Ammon's horn (tissue), 1 donor: ENCODE results near the gene EGLN2.
"Not testable (repeated sequence)": the region's sequence is repeated elsewhere in the genome, so short reads cannot be mapped to it uniquely, and the experiment has no call there.

Source experiments
- DNase-seq: peaks from one replicate; pipeline ENCODE4 v3.0.0-alpha.2; 2016; ENCODE audit warnings: low spot score

Gene EGLN2

DNA sequence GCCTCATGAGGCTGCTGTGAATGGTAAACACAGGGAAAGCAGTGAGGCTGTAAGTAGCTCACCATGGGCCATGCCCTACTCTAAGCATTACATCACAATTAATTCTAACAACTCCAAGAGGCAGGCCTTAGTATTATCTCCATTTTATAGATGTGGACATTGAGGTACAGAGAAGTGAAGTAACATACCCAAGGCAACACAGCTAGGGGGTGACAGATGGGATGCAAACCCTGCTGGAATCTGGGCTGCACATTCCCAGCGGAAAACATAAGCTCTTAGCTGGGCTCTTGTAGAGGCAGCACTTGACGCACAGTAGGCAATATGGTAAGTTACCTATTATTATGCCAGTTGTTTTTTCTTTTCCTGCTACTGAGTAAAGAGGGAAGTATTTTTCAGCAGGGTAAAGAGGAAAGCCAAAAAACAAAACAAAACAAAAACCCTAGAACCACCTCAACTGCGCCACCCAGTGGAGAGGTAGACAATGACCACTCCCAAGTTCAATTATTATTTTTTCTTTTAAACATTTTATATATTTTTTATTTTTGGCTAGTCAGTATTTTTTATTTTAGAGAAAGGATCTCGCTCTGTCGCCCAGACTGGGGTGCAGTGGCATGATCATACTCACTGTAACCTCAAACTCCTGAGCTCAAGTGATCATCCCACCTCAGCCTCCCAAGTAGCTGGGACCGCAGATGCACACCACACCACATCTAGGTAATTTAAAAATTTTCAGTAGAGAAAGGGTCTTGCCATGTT is 20.7 kb downstream of the EGLN2 start:
- peak; percentile 53 for DNase-seq

DNA sequence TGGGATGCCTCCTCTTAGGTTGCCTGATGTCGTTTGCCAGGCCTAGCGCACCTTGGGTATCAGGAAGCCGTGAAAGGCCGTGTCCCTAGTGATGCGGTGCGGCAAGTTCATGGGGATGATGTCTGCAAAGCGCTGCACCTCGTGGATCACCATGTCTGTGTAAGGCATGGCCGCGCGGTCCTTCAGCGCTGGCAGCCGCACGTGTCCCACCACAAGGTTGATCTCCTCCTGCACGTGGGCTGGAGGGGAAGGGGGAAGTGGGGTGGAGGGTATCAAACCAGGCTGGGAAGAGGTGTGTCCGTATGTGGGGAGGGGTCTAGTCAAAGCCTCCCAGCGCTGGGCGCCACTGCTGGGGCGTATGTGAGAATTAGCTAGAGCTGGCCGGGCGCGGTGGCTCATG is 23.2 kb downstream of the EGLN2 start:
- no peak for DNase-seq

DNA sequence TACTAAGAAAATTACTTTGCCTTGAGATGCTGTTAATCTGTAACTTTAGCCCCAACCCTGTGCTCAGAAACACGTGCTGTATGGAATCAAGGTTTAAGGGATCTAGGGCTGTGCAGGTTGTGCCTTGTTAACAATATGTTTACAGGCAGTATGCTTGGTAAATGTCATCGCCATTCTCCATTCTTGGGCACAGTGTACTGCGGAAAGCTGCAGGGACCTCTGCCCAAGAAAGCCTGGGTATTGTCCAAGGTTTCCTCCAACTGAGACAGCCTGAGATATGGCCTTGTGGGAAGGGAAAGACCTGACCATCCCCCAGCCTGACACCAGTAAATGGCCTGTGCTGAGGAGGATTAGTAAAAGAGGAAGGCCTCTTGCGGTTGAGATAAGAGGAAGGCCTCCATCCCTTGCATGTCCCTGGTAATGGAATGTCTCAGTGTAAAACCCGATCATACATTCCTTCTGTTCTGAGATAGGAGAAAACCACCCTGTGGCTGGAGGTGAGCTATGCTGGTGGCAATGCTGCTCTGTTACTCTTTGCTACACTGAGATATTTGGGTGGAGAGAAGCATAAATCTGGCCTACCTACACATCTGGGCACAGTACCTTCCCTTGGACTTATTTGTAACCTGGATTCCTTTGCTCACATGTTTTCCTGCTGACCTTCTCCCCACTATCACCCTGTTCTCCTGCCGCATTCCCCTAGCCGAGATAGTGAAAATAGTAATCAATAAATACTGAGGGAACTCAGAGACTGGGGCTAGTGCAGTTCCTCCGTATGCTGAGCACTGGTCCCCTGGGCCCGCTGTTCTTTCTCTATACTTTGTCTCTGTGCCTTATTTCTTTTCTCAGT is 23.9 kb downstream of the EGLN2 start:
- peak; percentile 57 for DNase-seq

DNA sequence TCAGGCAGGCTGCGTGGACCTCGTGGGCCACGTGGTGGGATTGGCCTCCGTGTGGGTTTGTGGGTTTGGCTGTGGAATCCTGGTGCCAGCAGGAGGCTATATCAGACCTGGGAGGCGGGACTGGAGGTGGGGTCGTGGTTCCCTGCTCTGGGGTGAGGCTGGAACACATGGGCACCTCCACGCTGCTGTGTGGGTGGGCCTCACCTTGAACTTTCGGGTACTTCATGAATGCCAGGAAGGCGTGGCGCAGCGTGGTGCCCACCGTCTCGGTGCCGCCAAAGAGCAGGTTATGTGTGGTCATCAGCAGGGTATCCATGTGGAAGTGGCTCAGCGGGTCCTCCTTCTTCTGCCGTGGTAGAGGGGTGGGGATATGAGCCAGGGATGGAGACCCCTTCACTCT is 25.9 kb downstream of the EGLN2 start:
- DNase-seq = not testable (repeated sequence)

DNA sequence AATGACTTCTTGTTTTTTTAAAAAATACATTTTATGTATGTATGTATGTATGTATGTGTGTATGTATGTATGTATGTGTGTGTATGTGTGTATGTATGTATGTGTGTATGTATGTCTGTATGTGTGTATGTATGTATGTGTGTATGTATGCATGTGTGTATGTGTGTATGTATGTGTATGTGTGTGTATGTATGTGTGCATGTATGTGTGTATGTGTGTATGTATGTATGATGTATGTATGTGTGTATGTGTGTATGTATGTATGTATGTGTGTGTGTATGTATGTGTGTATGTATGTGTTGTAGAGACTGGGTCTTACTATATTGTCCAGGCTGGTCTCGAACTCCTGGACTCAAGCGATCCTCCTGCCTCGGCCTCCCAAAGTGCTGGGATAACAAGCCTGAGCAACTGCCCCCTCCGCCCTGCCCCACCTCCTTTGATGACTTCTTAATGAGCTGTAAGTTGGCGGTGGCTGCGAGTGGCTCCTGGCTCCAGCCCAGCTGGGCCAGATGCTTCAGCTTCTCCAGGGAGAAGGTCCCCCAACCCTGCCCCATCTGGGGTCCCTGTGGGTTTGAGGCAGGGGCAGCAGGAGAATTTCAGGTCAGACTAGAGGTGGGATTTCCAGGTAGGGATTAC is 26.6 kb downstream of the EGLN2 start:
- not testable (repeated sequence) for DNase-seq

DNA sequence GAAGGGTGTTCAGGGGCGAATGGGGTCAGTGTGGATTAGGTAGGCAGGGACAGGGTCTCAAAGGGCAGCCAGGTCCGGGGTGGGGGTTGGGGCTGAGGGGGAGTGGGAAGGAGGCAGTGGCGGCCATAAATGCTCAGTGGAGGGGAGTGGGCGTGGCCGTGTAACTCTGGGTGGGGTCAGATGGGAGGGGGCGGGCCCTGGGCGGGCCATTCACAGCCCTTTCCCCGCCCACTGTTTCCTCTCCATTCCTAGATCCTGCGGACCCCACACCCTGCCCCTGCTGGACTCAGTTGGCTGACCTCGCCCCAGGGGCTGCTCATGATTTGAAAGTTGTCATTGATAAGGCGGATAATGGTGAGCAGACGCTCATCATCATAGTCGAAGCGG is 27.3 kb downstream of the EGLN2 start:
- not testable (repeated sequence) for DNase-seq

DNA sequence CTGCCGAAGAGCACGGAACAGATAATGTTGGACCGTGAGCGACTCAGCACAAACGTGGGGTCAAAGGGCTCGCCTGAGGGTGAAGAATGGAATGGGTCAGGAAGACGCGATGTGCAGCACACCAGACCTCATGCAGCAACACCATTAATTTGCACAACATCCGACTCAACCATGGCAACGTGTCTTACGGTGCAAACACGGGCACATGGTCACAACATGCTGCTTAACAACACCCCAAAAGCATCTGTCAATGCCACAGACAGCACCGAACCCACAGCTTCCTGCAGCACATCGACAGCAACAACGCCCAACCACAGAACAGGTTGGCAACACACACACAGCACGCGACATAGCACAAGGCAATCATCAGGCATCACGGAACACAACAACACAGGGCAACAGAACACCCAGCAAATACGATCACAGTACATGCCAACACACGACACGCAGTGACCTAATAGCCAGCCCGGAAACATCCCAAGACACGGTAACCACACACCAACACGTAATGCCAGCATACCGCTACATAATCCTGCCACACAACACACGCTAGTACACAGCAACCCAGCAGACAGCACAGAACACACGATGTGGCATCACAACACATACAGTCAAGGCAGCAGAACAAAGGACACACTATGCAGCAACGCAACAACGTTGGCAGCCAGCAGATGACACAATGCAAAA is 27.9 kb downstream of the EGLN2 start:
- peak; percentile 48 for DNase-seq

DNA sequence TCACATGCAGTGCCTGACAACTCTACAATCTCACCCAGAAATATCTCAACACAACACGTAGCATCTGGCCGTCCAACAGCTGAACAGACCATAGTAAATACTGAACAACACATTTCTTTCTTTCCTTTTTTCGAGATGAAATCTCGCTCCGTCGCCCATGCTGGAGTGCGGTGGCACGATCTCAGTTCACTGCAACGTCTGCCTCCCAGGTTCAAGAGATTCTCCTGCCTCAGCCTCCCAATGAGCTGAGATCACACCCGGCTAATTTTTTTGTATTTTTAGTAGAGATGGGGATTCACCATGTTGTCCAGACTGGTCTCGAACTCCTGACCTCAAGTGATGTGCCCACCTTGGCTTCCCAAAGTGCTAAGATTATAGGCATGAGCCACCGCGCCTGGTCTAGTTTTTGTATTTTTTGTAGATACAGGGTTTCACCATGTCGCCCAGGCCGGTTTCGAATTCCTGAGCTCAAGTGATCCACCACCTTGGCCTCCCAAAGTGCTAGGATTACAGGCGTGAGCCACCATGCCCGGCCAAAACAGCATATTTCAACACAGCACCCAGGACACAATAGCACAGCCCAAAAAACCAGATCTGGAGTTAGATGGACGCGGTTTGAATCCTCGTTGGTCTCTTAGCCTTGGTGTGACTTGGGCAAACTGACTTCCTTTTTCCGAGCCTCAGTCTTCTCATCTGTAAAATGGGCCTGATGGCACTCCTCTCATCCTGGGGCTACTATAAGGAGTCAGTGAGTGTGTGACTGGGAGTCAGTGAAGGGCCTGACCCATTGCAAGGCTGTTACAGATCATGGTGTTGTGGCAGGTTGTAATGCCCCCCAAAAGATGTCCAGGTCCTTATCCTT is 28.6 kb downstream of the EGLN2 start:
- DNase-seq = no peak

DNA sequence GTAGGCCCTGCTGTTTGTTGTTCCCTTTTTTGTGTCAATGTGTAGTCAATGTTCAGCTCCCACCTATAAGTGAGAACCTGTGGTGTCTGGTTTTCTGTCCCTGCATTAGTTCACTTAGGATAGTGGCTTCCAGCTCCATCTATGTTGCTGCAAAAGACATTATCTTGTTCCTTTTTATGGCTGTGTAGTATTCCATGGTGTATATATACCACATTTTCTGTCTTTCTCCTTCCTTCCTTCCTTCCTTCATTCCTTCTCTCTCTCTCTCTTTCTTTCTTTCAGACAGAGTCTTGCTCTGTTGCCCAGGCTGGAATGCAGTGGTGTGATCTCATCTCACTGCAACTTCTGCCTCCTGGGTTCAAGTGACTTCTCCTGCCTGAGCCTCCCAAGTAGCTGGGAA is 30.2 kb downstream of the EGLN2 start:
- no peak for DNase-seq

DNA sequence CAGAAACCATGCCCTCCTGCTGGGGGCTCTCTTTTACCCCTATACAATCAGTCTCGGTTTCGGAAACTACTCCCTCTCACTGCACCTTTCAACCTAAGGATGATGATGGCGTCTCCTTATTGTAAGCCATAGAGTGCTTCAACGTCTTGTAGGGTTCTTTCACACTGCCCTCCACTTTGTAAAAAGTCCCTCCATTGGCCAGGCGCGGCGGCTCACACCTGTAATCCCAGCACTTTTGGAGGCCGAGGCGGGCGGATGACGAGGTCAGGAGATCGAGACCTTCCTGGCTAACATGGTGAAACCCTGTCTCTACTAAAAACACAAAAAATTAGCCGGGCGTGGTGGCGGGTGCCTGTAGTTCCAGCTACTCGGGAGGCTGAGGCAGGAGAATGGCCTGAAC is 31.8 kb downstream of the EGLN2 start:
- DNase-seq = not testable (repeated sequence)

DNA sequence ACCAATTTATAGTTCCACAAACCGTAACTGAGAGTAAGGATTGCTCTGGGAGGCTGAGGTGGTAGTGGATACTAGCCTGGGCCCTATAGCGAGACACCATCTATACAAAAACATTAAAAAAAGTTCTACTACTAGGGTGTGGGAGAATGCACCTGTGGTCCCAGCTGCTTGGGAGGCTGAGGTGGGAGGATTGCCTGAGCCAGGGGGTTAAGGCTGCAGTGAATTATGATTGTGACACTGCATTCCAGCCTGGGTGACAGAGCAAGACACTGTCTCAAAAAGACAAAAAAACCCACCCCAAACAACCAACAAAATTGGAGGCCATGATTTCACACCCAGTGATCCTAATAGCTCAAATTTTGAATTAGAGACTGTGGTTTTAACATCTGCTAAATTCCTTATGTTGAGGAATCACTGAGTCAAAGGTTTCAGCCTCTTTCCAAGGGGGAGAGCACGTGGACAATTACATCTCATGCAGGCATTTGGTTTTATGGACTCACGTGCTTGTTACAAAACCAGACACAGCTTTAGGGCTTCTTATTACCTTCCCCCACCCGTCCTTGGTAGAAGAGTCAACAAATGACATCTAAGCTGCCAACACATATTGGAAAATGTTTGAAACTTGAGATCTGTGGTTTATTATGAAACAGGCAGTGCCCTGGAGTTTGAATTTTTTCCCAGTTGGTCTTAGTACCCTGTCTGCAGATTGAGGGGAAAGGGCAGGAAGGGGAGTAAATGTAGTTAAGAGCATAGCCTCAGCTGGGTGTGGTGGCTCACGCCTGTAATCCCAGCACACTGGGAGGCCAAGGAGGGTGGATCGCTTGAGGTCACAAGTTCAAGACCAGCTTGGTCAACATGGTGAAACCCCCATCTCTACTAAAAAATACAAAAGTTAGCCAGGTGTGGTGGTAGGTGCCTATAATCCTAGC is 32.8 kb downstream of the EGLN2 start:
- no peak for DNase-seq

DNA sequence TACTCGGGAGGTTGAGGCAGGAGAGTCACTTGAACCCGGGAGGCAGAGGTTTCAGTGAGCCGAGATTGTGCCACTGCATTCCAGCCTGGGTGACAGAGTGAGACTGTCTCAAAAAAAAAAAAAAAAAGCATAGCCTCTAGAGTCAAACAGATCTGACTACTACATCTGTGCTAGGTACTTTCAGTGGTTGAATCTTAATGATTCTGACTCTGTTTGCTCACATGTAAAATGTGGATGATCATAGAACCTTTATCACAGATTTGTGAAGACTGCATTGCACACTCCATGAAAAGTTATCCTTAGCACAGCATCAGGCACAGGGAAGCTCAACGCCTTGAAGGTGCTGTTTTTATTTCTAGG is 33.4 kb downstream of the EGLN2 start:
- DNase-seq = not testable (repeated sequence)

DNA sequence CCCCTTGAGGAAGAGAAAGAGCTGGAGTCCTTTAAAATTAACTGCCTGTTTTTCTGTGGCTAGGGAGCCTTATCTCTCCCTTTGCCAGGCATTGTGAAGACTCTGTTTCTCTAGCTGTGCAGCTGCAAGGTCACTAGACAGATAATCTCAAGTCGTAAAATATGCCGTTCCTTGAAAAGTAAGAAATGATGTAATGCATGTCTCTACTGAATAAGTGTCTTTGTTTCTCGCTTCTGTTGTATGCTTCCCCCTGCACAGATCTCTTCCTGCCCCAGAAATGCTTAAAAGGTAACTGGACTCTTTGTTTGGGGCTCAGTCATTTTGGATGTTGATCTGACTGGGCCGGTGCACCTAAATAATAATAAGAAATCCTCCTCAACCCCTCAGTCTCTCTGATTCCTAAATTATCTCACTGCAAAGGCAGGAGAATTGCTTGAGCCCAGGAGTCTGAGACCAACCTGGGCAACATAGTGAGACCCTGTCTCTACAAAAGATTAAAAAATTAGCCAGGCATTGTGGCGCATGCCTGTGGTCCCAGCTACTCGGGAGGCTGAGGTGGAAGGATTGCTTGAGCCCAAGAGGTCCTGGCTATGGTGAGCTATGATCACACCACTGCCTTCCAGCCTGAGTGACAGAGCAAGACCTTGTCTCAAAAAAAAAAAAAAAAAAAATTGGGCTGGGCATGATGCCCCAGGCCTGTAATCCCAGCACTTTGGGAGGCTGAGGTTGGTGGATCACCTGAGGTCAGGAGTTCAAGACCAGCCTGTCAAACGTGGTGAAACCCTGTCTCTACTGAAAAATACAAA is 34.9 kb downstream of the EGLN2 start:
- not testable (repeated sequence) for DNase-seq

DNA sequence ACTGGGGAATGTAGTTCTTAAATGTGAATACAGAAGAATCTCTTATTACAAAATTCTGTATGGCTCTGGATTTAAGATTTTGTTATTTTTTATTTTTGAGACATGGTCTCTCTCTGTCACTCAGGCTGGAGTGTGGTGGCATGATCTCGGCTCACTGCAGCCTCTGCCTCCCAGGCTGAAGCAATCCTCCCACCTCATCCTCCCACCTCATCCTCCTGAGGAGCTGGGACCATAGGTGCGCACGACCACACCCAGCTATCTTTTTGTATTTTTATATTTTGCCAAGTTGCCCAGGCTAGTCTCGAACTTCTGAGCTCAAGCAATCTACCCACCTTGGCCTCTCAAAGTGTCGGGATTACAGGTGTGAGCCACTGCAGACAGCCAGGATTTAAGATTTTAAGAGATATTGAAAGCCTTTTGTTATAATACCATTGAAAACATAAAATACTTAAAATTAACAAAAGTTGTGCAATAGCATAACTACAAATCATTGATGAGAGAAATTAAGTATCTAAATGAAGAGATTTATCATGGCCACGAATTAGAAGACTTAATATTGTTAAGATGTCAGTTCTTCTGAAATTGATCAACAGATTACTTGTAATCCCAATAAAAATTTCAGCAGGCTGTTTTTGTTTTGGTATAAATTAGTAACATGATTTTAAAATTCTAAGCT is 37.9 kb downstream of the EGLN2 start:
- DNase-seq = no peak

DNA sequence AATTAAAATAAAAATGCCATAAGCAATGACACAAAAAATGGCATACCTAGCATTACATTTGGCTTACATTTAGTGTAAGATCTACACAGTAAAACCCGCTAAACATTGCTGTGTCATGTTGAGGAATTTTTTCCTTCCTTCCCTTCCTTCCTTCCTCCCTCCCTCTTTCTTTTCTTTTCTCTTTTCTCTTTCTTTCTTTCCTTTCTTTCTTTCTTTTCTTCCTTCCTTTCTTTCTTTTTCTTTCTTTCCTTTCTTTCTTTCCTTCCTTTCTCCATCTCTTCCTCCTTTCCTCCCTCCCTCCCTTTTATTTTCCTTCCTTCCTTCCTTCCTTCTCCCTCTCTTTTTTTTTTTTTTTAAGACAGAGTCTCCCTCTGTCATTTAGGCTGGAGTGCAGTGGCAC is 39.5 kb downstream of the EGLN2 start:
- DNase-seq = not testable (repeated sequence)

DNA sequence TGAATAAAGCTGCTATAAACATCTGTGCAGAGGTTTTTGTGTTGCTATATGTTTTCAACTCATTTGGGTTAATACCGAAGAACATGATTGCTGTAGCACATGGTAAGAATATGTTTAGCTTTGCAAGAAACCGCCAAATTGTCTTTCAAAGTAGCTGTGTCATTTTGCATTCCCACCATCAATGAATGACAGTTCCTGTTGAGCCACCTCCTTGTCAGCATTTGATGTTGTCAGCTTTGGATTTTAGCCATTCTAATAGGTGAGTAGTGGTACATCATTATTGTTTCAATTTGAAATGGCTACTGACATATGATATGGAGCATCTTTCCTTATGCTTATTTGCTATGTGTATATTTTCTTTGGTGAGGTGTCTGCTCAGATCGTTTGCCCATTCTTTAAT is 43.0 kb downstream of the EGLN2 start:
- DNase-seq = not testable (repeated sequence)

DNA sequence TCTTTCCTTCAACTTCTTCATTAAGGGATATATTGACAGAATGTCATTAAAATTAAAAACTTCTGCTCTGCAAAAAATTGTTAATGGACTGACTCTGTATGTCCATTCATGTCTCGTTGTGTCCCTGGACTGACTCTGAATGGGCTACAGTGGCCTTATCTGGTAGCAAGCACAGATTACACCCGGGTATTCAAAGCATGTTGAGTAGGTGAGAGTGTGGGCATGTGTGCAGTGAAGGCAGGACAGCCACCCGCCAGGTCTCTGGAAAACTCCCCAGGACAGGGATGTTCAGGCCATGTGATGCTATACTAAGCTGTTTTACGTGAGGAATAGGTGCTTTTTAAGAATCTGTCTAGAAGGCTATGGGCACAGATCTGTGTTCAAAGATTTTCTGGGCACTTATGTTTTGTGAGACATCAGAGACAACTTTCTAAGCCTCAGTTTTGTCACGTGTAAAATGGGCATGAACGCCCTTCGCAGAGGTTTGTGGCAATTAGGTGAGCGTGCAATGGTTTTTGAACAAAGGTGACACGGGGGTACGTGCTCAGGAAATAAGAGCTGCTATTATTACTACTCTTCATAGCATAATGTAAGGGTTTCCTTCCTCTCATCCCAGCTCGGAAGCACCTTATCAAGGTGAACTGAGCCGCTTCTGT is 44.1 kb downstream of the EGLN2 start:
- DNase-seq = not testable (repeated sequence)

DNA sequence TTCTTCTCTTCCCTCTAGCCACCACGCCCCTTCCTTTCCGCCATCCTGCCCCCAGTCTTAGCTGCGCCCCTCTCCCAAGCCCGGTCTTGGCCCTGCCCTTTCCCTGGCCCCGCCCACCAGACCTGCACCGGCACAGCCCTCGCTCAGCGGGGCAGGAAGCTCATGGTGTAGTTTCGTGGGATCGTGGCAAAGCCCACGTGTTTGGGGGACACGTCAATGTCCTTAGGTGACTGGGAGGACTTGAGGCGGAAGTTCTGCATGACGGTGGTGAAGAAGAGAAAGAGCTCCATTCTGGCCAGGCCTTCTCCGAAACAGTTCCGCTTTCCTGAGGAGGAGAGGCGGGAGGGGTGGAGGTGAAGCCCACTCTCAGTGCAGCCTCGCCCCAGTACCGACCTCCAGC is 44.7 kb downstream of the EGLN2 start:
- DNase-seq = not testable (repeated sequence)
